Gastroesophageal sphincter (tissue), 4 donors: ENCODE data around the gene FLOT1. TPM values are rescaled to one million over a fixed set of nuclear protein-coding genes. Genes with fewer than 3 reads are reported as not detected.

Experiments
- ATAC-seq: fragments of 150-250 bp; one replicate; pipeline ENCODE4 v1.9.1; 2016; ENCODE audit warnings: mild to moderate bottlenecking, moderate library complexity
- H3K27ac ChIP-seq, 4 donors: fragments of 200-600 bp; sonication (generic) in 3 of 4; 1 replicate in 3 of 4; 2 replicates in 1 of 4; pipeline ENCODE4 v1.5.1; 2016 to 2019
- H3K27me3 ChIP-seq: fragments of 200-600 bp; sonication (generic); one replicate; pipeline ENCODE4 v1.5.1; 2019
- H3K36me3 ChIP-seq, 2 donors: fragments of 200-600 bp; sonication (generic); one replicate each; pipeline ENCODE4 v1.5.1; 2019; ENCODE audit warnings: control low read depth in 1 of 2
- H3K4me1 ChIP-seq, 3 donors: fragments of 200-600 bp; sonication (generic); 1 replicate in 2 of 3; 2 replicates in 1 of 3; pipeline ENCODE4 v1.5.1; 2016 to 2019; ENCODE audit warnings: control low read depth in 2 of 3
- H3K4me3 ChIP-seq, 2 donors: fragments of 200-600 bp; sonication (generic); one replicate each; pipeline ENCODE4 v1.5.1; 2019; ENCODE audit warnings: mild to moderate bottlenecking in 1 of 2, moderate library complexity in 1 of 2
- H3K9me3 ChIP-seq, 3 donors: fragments of 200-600 bp; sonication (generic); one replicate each; pipeline ENCODE4 v1.5.1; 2017 to 2019; ENCODE audit warnings: control low read depth in 2 of 3
- CTCF ChIP-seq, 4 experiments: fragments of 200-600 bp in 2 of 4; fragments of 450-650 bp in 2 of 4; sonication (generic) in 1 of 4; IDR thresholded peaks; one replicate each; pipeline ENCODE4 v1.5.1; 2017 to 2019; ENCODE audit warnings: antibody characterized with exemption in 4 of 4, mild to moderate bottlenecking in 2 of 4, moderate library complexity in 2 of 4
- EP300 ChIP-seq: sonication (generic); formaldehyde crosslinking; IDR thresholded peaks from one replicate; pipeline ENCODE4 v1.6.1; 2017; ENCODE audit warnings: antibody characterized with exemption, mild to moderate bottlenecking
- POLR2A ChIP-seq, 2 donors: fragments of 450-650 bp; IDR thresholded peaks; one replicate each; pipeline ENCODE4 v1.6.1; 2017; ENCODE audit warnings: antibody characterized with exemption in 2 of 2, mild to moderate bottlenecking in 2 of 2, moderate library complexity in 1 of 2
- POLR2AphosphoS5 ChIP-seq: sonication (generic); formaldehyde crosslinking; IDR thresholded peaks from one replicate; pipeline ENCODE4 v1.6.1; 2017; ENCODE audit warnings: antibody characterized with exemption
- WGBS, 2 donors: methylation state at CpG; one replicate each; pipeline ENCODE4 v1.1.5; 2018; ENCODE audit warnings: low coverage in 1 of 2; 5-methylcytosine and 5-hydroxymethylcytosine counted together
- total RNA-seq, 4 donors: library from RNA; depleted of rRNA; stranded (reverse); fragments of >200 nt; gene quantifications; one replicate each; pipeline ENCODE4 v1.1.0, GENCODE V29; 2016

Gene FLOT1
- total RNA-seq, 4 donors from 2014 or later: 104 to 191 (median 152) TPM

DNA sequence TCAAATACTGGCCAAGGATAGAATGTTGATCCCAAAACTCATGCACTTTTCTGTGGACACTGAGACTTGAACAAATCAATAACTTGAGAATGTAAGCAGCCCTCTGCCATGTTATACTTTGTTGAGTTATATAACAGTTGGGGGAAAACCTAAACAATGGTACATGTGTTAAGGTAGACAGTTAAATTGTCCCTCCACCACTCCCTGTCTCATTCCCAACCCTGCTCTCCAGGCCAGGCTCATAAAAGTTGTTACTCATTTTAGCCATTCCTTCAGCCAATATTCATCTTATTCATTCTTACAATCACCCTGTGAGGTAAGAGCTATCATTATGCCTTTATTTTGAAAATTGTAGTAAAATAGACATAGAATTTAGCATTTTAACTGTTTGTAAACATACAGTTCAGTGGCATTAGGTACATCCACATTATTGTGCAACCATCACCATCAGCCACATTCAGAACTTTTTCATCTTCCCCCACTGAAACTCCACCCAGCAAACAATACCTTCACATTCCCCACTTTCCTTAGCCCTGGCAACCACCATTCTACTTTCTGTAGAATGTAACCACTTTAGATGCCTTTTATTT lies 40.0 kb upstream of the FLOT1 start:
- Histone ChIP-seq H3K27ac (peak overlapping the region; percentile 78 to 89 (median 82)), H3K9me3 (no peaks in the 10 kb centered on the region), H3K4me1 (peaks cover 3 to 42% (median 24%) of the 10 kb centered on the region in 3 donors), H3K27me3 (no peaks in the 10 kb centered on the region), H3K36me3 (no peaks in the 10 kb centered on the region), H3K4me3 (no peak overlapping the region)
- no peak for TF ChIP-seq POLR2A (IDR thresholded peaks at IDR 0.05)
- no peak for TF ChIP-seq POLR2AphosphoS5
- no peak for TF ChIP-seq EP300
- TF ChIP-seq CTCF (IDR thresholded peaks at IDR 0.05): no peak
- no peak for ATAC-seq

GRCh38 chr6:30781743-30782424 lies 39.4 kb upstream of the FLOT1 start:
- H3K9me3 ChIP-seq: no peaks in the 10 kb centered on the region
- H3K4me3 ChIP-seq: peak overlapping the region in 1 of 2 donors; percentile 5
- no peaks in the 10 kb centered on the region for H3K36me3 ChIP-seq
- peaks cover 3 to 42% (median 24%) of the 10 kb centered on the region in 3 donors for H3K4me1 ChIP-seq
- 0 to 12% methylated on average over 6 to 9 of the region's 13 CpGs for WGBS, 2 donors
- peak overlapping the region; percentile 78 to 89 (median 82) for H3K27ac ChIP-seq
- ATAC-seq: peak; percentile 92
- TF ChIP-seq CTCF (IDR thresholded peaks at IDR 0.05) (no peak), POLR2AphosphoS5 (peak; percentile 99)
- no peaks in the 10 kb centered on the region for H3K27me3 ChIP-seq

- ATAC-seq: peak; percentile 74
- H3K4me1 ChIP-seq: peaks cover 3 to 42% (median 24%) of the 10 kb centered on the region in 3 donors
These were observed 38.9 kb upstream of the FLOT1 start for GRCh38 chr6:30781395-30781742.

DNA sequence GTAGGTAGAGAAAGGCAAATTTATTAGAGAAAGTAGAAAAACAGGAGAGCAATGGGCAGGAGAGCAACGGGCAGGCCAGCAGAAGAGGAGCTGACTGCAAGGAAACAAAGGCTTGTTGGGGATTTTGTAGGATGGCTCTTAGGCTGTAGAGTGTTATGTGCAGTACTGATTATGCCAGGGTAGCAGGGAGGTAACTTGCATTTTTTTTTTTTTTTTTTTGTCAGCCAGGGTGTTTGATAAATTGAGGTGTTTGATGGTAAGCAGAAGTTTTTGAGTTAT lies 38.1 kb upstream of the FLOT1 start:
- H3K27ac ChIP-seq: peak overlapping the region in 3 of 4 donors; percentile 78 to 89 (median 80)
- 100% methylated on average over 1 of the region's 1 CpG for WGBS, 2 donors
- no peak overlapping the region for H3K4me3 ChIP-seq
- TF ChIP-seq EP300 (no peak), CTCF (IDR thresholded peaks at IDR 0.05) (no peak), POLR2A (IDR thresholded peaks at IDR 0.05) (no peak), POLR2AphosphoS5 (no peak)
- H3K9me3 ChIP-seq: no peaks in the 10 kb centered on the region
- no peaks in the 10 kb centered on the region for H3K27me3 ChIP-seq
- no peaks in the 10 kb centered on the region for H3K36me3 ChIP-seq
- no peak for ATAC-seq
- H3K4me1 ChIP-seq: peaks cover 3 to 42% (median 24%) of the 10 kb centered on the region in 3 donors

More at GRCh38 chr6:30781395-30781742, 38.9 kb upstream of the FLOT1 start:
- H3K4me3 ChIP-seq: peak overlapping the region in 1 of 2 donors; percentile 5
- H3K27me3 ChIP-seq: no peaks in the 10 kb centered on the region
- no peaks in the 10 kb centered on the region for H3K36me3 ChIP-seq
- no peaks in the 10 kb centered on the region for H3K9me3 ChIP-seq
- TF ChIP-seq CTCF (IDR thresholded peaks at IDR 0.05) (no peak), EP300 (no peak), POLR2AphosphoS5 (no peak), POLR2A (IDR thresholded peaks at IDR 0.05) (no peak)
- peak overlapping the region; percentile 78 to 89 (median 82) for H3K27ac ChIP-seq
- WGBS, 2 donors: 50 to 80% methylated on average over 1 to 2 of the region's 4 CpGs
